Amygdala (tissue), 56 donors: ENCODE results near the gene ATOH8.

Source experiments
- DNase-seq, 56 donors: peaks; one replicate each; lab custom pipeline; 2025; lab: John Stamatoyannopoulos, UW

Gene ATOH8

DNA sequence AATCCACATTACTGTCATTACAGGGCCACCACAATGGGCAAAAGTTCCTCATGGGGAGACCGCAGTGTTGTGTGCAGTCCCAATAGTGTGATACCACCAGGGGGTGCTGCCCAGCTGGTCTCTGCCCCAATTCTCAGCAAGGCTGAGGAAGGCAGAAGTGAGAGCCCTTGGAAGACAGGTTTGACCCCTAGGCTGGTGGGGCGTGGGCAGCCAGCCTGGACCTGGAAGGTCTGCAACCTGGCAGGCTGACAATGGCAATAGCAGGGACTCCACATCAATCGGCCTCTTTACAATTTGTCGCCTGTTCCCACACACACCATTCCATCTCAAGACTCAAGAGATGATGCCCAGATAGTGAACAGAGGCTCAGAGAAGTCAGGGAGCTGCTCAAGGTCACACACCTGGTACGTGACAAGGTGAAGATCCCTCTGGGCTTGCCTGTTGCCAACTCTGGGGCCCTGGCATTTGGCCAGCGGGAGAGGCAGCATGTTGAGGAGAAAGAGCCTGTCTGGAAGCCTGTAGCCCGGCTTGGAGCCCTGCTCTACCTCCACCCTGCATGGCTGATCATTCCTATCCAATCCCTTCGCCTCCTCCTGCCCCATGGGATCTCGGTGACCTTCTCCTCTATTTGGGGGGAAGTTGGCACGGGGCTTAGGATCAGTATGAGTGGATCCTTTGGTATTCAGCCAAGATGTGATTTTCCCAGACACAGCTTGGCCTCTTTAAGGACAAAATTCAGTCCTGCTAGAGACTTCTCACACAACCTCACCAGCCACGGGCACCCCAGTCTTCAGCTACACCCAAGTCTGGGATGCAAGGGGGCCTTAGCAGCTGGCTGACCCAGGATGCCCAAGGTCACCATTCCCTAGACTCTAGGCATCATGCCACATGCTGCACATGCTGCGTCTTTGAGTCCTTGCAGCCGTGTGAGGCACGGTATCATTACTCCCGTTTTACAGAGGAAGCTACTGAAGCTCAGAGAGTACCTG, 2.9 kb upstream of the ATOH8 start:
- DNase-seq, result peak in 50 of 56 donors; percentile 25 to 89 (median 59)

DNA sequence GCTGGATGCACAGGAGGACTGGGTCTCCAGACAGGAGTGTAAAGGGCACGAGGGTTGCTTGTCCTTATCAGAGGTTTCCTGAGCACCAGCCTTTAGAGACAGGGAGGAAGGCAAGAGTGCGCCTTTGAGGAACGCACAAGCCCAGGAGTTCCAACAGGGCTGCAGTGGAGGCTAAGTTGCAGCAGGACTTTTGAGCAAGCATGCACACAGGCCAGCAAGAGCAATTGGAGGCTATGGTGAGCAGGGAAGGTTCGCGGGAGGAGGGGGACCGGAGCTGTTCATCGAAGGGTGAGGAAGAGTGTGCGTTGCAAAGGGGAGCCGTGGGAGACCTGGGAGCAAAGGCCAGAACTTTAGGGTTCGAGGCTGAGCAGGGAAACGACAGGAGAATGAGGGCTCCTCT, 2.2 kb upstream of the ATOH8 start:
- no peak for DNase-seq

DNA sequence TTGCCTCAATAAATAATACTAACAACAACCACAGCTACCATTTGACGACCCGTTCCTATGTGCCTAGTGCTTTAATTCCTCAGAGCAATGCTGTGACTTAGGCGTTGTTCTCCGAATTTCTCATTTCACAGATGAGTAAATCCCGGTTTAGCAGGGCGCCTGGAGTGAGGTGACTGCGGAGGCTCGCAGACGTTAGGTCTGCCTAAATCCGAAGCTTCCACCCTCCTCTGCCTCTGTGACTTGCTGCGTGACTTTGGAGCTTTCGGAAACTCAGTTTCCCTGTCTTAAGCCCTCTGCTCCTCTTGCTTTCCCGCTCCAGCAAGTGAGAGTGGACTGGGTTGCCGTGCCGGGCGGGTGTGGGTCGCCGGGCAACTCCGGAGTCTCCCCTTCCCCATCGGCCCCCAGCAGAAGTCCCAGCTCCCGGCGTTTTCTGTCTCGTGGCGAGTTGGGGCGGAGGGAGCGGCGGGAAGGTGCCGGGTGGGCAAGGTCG, 711 bp upstream of the ATOH8 start:
- DNase-seq, result peak in 2 of 56 donors; percentile 57

DNA sequence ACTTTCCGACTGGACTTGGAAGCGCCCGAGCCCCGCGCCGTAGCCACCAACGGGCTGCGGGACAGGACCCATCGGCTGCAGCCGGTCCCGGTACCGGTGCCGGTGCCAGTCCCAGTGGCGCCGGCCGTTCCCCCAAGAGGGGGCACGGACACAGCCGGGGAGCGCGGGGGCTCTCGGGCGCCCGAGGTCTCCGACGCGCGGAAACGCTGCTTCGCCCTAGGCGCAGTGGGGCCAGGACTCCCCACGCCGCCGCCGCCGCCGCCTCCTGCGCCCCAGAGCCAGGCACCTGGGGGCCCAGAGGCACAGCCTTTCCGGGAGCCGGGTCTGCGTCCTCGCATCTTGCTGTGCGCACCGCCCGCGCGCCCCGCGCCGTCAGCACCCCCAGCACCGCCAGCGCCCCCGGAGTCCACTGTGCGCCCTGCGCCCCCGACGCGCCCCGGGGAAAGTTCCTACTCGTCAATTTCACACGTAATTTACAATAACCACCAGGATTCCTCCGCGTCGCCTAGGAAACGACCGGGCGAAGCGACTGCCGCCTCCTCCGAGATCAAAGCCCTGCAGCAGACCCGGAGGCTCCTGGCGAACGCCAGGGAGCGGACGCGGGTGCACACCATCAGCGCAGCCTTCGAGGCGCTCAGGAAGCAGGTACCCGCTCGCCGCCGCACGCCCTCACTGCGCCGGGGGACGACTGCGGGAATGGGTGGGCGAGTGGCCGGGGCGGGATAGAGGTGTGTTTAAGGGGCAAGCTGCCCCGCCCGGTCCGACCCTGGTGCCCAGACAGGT, 713 bp downstream of the ATOH8 start:
- peak in 8 of 56 donors; percentile 11 to 61 (median 20) for DNase-seq

DNA sequence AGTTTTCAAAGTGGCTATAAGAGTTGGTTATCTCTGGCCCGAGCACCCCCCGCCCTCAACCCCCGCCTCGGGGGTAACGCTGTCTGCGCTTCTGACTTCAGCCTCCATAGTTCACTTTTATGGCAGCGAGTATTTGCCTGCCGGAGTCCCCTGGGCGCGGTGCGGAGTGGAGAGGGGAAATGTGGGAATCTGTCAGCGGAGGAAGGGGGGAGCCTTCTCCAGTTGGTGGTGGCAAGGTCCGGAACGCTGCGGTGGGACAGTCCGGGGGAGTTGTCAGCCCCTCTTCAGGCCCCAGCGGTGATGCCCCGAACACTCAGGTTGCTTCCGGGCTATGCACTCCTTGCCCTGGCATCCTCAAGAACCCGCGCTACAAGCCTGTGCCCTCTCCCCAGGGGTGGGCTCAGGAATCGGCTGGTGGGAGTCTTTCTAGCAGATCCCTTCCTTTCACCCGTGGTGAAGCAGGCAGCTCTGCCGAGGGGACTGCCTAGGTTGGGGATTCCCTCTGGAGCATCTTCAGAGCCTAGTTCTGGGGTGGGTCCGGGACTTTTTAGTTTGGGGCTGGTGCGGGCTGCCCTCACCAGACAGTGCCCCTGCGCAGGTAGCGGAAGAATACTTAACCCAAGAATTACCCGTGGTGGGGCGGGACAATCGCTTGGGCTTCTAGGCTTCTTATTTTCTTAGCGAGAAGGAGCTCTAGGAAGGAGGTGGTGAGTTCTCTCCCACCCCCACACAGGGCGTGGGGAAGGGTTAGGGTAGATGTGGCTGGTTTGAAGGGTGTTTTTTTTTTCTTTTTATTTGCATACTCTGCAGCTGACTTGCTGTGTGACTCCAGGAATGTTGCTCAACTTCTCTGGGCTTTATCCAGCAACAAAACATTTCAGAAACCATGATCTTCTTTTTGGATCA, 1.6 kb downstream of the ATOH8 start:
- no peak for DNase-seq

DNA sequence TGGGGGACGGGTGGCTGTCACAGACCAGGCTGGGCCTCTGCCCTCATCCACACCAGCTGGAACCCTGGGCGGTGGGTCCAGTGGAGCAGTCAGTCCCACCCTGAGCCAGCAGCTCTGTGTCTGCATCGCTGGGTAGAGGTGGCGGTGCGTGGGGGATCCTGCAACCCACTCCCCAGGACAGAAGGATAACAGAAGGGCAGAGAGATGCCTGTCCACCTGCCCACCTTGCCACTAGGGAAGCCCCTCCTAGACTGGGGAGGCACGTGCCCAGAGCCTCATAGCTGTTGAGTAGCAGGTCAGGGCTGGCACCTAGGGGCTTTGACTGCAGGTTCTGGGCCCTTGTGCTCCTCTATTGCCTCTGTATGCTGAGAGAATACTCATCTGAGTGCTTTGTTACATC, 2.4 kb downstream of the ATOH8 start:
- DNase-seq, result no peak

DNA sequence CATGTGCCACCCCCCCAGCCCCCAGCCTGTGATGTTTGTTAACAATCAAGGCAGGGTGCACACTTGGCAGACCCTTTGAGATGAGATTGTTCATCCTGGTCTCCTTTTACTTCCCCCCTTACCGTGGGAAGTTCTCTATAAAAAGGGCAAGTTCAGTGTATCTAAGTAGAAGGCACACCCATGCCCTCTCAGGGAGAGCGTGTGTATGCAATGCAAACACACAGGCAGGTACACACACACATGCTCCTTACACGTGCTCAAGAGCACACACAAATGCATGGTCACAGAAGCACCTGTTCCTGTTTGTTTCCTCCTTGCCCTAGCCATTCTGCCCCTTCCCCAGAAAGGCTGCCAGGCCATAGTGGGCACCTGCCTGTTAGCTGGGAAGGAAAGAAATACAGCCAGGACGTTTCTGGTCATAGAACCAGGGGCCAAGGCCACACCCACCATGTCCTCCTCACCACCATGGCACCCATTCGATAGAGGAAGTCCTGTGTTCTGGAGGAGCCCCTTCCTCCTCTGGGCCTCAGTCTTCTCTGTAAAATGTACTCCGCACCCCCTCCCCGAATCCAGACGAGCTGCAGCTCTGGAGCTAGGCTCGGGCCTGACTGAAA, 3.1 kb downstream of the ATOH8 start:
- no peak for DNase-seq

DNA sequence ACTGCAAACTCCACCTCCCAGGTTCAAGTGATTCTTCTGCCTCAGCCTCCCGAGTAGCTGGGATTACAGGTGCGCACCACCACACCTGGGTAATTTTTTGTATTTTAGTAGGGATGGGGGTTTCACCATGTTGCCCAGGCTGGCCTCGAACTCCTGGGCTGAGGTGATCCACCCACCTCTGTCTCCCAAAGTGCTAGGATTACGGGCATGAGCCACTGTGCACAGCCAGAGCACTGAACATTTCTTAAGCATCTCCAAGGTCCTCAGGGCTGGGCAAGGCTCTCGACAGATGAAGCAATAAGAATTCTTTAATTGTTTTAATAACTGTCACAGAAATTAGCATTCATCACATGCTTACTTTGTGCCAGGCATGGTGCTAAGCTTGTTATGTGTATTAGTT, 4.1 kb downstream of the ATOH8 start:
- DNase-seq, result no peak

DNA sequence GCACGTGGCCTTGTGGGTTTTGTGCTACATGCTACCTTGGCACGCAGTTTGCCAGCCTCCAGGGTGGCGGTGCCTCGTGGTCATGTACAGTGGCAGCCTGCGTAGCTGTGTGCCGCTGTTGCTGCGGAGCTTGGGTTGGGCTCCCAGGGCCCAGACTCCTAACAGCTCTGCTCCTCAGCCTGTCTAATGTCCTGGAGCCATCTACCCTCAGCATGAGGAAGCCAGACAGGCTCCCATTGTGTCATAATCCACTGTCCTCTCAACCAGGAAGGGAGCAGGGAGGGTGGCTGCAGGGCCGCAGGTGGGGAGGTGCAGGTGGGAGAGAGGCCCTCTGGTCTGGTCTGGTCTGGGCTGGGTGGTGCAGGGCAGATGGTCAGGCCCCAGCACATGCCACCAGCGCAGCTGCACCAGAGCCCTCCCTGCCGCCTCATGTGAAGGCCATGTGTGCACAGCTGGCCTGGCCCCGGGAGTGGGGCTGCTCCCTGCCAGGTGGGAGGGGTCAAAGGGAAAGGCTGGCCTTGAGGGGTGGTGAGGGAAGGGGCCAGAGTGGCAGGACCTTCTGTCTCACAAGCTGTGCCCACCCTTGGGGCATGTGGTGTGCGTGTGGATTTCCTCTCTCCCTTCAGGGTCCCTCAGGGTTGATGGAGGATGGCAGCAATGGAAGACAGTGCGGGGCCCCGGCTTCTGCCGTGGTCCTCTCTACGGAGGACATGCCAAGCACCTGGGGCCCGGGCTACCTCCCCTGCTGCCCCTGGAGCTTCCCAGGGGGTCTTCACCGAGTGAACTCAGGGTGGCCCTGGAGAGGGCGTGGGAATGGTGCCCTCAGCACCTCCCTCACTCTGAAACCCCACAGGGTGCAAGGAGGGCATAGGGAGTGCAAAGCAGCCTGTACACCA, 4.8 kb downstream of the ATOH8 start:
- DNase-seq, result peak in 5 of 56 donors; percentile 15 to 42 (median 37)

DNA sequence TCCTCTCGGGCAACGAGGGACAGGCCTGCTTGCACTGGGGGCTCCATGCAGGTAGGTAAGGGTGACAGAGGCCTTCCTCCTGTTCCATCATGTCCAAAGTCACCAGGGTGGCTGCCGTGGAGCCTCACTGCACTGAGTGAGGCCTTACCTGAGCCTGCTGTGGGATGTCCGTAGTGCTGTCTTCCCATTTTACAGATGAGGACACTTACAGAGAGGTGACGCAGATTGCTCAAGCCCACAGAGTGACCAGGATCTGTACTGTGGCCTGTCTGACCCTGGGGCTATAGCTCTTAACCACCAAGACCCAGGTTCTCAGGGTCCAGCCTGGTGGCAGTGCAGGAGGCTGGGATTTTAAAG, 5.4 kb downstream of the ATOH8 start:
- DNase-seq, result no peak

DNA sequence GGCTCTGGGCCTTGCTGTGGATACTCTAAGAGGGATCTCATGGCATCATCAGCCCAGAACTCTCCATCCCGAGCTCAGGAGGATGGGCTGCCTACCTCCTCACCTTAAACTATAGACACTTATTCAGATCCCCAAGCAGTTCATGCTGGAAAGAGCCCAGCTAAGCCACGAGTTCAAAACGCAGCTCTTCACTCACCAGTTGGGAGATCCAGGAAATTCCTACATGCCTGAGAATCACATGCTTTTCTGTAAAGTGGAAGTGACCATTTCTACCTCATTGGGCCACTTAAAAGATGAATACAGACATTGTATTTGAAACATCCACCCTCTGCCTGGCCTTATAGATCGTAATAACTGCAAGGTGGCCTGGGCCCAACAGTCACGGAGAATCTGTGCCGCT, 6.6 kb downstream of the ATOH8 start:
- DNase-seq, result no peak

DNA sequence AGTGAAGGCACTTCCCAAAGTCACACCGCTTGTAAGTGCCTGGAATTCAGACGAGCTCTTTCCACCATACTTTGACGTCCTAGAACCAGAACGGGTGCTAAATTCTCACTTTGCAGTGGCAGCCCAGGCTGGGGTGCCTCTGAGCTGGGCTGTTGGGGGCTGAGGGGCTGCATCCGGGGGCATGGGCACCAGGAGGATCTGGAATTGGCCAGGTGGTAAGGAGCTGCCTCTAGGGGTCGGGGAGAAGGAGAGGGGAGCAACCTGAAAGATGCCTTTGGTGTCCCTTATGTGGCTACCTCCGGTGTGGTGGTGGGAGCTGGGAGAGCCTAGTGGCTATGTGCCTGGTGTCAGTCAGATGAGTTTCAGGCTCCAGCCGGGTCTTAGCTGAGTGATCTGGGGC, 7.1 kb downstream of the ATOH8 start:
- DNase-seq, result no peak

DNA sequence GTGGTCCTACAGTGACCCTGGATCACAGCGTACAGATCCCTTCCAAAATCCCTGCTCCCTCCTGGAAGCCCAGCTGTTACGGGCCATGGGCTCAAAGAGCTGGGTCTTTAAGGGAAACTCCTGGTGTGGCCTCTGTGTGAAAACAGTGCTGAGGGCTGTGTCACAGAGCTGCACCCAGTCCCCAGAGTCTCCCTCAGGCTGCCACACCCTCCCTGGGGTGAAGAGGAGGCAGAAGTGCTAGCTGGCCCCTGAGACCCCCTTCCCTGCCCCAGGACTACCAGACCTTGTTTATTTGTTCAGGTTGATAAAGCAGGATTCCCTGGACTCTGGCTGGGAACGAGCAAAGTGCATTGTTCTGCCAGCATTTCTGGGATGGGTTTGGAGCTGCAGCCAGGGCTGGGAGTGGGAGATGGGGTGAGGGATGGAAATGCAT, 7.7 kb downstream of the ATOH8 start:
- DNase-seq, result no peak

DNA sequence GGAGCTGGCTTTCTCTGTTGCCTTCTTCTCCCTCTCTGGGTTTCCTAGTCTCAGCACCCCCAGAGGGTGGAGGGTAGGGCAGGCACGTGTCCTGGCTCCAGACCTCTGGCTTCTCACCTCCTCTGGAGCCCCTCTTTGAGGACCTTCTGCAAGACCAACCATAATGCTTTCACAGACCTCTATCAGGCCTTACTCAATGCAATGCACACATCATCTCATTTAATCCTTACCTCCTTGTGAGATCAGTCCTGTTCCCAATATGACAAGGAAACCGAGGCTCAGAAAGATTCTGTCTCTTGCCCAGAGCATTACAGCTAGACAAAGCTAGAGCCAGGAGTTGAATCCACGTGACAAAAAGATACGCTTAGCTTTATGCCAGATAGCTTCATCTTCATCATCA, 8.2 kb downstream of the ATOH8 start:
- no peak for DNase-seq

DNA sequence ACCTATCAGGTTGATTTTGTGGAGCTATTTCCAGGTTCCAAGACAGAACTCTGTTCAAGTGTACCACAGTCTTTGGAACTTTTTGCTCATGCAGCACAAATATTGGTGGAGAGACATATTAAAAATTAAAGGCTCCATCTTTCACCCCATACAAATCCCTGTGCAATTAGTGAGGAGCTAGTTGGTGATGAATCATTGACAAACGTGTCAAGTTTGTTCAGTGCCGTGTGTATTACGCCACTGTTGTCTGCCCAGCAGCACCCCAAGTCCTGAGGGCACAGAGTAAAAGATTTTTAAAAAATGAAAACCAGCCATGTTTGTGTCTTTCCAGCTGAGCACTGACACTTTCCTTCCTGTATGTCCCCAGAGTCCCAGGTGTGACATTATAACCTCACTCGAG, 9.3 kb downstream of the ATOH8 start:
- DNase-seq, result no peak

DNA sequence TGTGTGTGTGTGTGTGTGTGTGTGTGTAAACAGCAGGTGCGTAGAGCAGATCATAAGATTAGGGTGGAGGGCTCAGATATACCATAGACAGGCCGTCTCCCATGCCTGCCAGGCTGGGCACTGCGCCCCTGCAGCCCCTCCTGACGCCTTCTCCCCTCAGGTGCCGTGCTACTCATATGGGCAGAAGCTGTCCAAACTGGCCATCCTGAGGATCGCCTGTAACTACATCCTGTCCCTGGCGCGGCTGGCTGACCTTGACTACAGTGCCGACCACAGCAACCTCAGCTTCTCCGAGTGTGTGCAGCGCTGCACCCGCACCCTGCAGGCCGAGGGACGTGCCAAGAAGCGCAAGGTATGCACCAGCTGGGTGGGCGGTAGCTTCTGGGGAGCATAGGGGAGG, 10.0 kb downstream of the ATOH8 start:
- DNase-seq, result no peak

DNA sequence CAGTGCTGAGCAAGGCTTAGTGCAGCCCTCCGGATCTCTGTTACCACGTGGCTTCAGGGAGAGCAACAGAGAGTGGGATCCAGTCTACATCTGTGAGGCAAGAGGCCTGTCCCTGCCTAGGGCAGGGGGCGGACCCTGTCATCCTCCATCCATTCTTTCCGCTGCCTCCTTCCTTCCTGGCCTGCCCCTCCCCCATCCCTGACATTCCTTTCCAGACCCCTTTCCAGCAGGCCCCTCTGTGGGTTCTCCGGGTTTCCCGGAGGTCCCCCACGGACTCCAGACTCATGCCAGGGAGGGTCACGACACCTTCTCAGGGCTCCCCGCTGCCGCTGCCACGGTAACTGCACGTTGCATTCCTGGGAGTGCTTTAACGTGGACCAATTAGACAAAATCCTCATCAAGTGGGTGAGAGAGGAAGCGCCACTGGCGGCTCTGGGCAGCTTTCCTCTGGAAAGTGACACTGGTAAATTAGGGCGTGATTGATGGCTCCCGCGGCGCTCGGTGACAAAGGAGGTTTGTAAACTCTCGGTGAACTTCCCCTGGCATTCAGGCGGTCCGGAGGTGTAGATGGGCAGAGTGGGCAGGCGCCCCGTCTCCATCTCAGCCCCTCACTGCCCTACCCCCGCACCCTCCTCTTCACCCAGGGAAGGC, 11.4 kb downstream of the ATOH8 start:
- peak in 4 of 56 donors; percentile 8 to 34 (median 16) for DNase-seq

DNA sequence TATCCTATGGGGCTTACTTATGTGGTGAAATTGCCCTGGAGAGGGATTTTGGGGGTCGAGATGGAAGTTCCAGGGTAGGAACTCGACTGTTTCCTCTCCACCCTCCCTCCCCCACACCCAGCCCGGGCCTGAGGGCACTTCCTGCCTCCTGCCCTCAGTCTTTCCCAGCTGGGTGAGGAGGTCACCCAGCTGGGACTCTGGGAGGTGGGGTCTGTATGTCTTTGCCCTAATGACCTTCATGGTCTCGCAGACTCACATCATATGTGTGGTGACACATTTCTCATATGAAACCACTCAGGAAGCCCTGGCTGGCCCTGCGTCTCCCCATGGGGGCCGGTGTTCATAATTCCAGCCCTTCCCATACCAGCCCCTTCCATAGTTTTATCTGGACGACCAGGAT, 12.4 kb downstream of the ATOH8 start:
- DNase-seq, result no peak
